Right lobe of liver (tissue), 4 donors: ENCODE measurements around the gene HOXB4.

Source experiments
- POLR2A ChIP-seq: fragments of 450-650 bp; IDR thresholded peaks from one replicate; pipeline ENCODE4 v1.6.1; 2017; ENCODE audit warnings: antibody characterized with exemption, mild to moderate bottlenecking
- TF ChIP-seq, protein P1 (sequence below), 4 donors: fragments of 200-600 bp in 3 of 4; fragments of 450-650 bp in 1 of 4; IDR thresholded peaks; one replicate each; pipeline versions ENCODE4 v1.5.1 to v1.8.0; 2016 to 2022; ENCODE audit warnings: antibody characterized with exemption in 4 of 4, mild to moderate bottlenecking in 2 of 4
- donor health status: DM: no; HTN: no; CAD: no.
- donor health status: DM: no; HTN: no; CAD: no.
- donor health status: DM: no; HTN: yes; CAD: no.

DNA sequence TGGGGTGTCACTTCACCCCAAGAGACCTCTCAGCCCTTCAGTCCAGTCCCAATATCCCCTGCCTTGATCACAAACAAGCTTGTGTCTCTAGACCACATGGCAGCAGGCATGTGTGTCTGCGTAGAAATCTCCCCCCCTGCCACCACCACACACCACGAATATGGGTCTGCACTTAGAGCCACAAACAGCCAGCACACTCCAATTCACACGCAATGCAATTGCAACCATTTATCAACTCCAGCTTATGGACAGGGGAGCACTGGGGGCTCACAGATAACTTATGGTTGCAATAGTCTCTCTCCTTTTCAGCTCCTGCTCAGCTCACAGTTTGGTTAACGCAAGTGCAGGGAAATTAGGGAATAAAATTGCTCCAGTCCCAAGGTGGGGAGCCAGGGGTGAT is 45.4 kb upstream of the HOXB4 start:
- TF ChIP-seq, protein P1, sequence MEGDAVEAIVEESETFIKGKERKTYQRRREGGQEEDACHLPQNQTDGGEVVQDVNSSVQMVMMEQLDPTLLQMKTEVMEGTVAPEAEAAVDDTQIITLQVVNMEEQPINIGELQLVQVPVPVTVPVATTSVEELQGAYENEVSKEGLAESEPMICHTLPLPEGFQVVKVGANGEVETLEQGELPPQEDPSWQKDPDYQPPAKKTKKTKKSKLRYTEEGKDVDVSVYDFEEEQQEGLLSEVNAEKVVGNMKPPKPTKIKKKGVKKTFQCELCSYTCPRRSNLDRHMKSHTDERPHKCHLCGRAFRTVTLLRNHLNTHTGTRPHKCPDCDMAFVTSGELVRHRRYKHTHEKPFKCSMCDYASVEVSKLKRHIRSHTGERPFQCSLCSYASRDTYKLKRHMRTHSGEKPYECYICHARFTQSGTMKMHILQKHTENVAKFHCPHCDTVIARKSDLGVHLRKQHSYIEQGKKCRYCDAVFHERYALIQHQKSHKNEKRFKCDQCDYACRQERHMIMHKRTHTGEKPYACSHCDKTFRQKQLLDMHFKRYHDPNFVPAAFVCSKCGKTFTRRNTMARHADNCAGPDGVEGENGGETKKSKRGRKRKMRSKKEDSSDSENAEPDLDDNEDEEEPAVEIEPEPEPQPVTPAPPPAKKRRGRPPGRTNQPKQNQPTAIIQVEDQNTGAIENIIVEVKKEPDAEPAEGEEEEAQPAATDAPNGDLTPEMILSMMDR (IDR thresholded peaks at IDR 0.05), result no peak
- no peak for TF ChIP-seq POLR2A
